Ishikawa (cell line): ENCODE measurements around the gene OR4X2.

ENCODE experiments used
- CREB1 ChIP-seq: IDR thresholded peaks from 2 replicates; pipeline ENCODE4 v1.6.1; 2012; ENCODE audit warnings: low read depth
- EP300 ChIP-seq: IDR thresholded peaks from 2 replicates; pipeline ENCODE4 v1.6.1; 2012; ENCODE audit warnings: borderline replicate concordance
- MAX ChIP-seq: IDR thresholded peaks from 2 replicates; pipeline ENCODE4 v1.6.1; 2012
- RAD21 ChIP-seq: IDR thresholded peaks from 2 replicates; pipeline ENCODE4 v1.6.1; 2012; ENCODE audit warnings: low read depth
- ZBTB7A ChIP-seq: IDR thresholded peaks from 2 replicates; pipeline ENCODE4 v1.6.1; 2012; ENCODE audit warnings: low read depth

- TF ChIP-seq EP300 (no peak), CREB1 (no peak), RAD21 (no peak), ZBTB7A (no peak), MAX (no peak)
Measured at GRCh38 chr11:48244804-48245203, at the start of gene OR4X2.
